Endometrial microvascular endothelial cells (primary cell): ENCODE results near the gene NUFIP2. TPM values are rescaled to one million over a fixed set of nuclear protein-coding genes. Genes with fewer than 3 reads are reported as not detected.
"Not testable (repeated sequence)": the region's sequence is repeated elsewhere in the genome, so short reads cannot be mapped to it uniquely, and the experiment has no call there.

ENCODE experiments used
- in situ Hi-C: cut with HindIII; loops from 2 replicates; pipeline ENCODE4 v1.10.0; 2017; ENCODE audit warnings: low sequenced_read_pairs, low pct_unique_long_range_greater_than_20kb; ENCODE audit errors: inconsistent ontology term
- total RNA-seq: library from RNA; depleted of rRNA; stranded (reverse); fragments of >200 nt; gene quantifications from one replicate; pipeline ENCODE4 v1.2.3, GENCODE V29; 2015; ENCODE audit errors: inconsistent ontology term

NUFIP2 gene
- total RNA-seq, 1 donor from 2014 or later = 20.8 TPM

- in situ Hi-C loops = no loop called here
Observed at GRCh38 chr17:29242790-29243189, 51.2 kb downstream of the NUFIP2 start.

- in situ Hi-C loops = no loop called here
Observed at GRCh38 chr17:29242051-29242450, 51.9 kb downstream of the NUFIP2 start.

- in situ Hi-C loops = no loop called here
Observed at GRCh38 chr17:29240968-29241963, 52.7 kb downstream of the NUFIP2 start.

- in situ Hi-C loops = no loop called here
Observed at GRCh38 chr17:29240477-29240876, 53.5 kb downstream of the NUFIP2 start.

- in situ Hi-C loops = no loop called here
Observed at GRCh38 chr17:29238133-29238850, 55.7 kb downstream of the NUFIP2 start.

GRCh38 chr17:29237476-29238132 lies 56.3 kb downstream of the NUFIP2 start:
- in situ Hi-C loops = no loop called here

- in situ Hi-C loops = no loop called here
Observed at GRCh38 chr17:29235904-29236303, 58.0 kb downstream of the NUFIP2 start.

- in situ Hi-C loops = not testable (repeated sequence)
Observed at GRCh38 chr17:29234972-29235371, 59.0 kb downstream of the NUFIP2 start.

- in situ Hi-C loops = no loop called here
Observed at GRCh38 chr17:29233301-29233700, 60.6 kb downstream of the NUFIP2 start.

GRCh38 chr17:29225396-29225795 lies 68.6 kb downstream of the NUFIP2 start:
- in situ Hi-C loops = no loop called here

- in situ Hi-C loops = not testable (repeated sequence)
Observed at GRCh38 chr17:29221338-29221737, 72.6 kb downstream of the NUFIP2 start.

GRCh38 chr17:29219378-29220047 lies 74.4 kb downstream of the NUFIP2 start:
- in situ Hi-C loops = no loop called here

- in situ Hi-C loops = no loop called here
Observed at GRCh38 chr17:29216856-29217255, 77.1 kb downstream of the NUFIP2 start.

GRCh38 chr17:29216181-29216580 lies 77.8 kb downstream of the NUFIP2 start:
- in situ Hi-C loops = no loop called here

- in situ Hi-C loops = no loop called here
Observed at GRCh38 chr17:29215717-29216116, 78.2 kb downstream of the NUFIP2 start.

- in situ Hi-C loops = no loop called here
Observed at GRCh38 chr17:29215174-29215573, 78.8 kb downstream of the NUFIP2 start.

GRCh38 chr17:29214215-29215146 lies 79.5 kb downstream of the NUFIP2 start:
- in situ Hi-C loops = no loop called here

GRCh38 chr17:29212681-29213121 lies 81.2 kb downstream of the NUFIP2 start:
- in situ Hi-C loops = no loop called here
